Measurements from ENCODE around the gene HES4. TPM values are rescaled to one million over a fixed set of nuclear protein-coding genes. Genes with fewer than 3 reads are reported as not detected.

HES4 gene
- total and polyA plus RNA-seq, 10 of the 15 experiments (the other 5 are each of a cell fraction or from before 2014, with no cell fraction given), result 0.44 to 1.7 (median 0.85) TPM; not detected in 5

DNA sequence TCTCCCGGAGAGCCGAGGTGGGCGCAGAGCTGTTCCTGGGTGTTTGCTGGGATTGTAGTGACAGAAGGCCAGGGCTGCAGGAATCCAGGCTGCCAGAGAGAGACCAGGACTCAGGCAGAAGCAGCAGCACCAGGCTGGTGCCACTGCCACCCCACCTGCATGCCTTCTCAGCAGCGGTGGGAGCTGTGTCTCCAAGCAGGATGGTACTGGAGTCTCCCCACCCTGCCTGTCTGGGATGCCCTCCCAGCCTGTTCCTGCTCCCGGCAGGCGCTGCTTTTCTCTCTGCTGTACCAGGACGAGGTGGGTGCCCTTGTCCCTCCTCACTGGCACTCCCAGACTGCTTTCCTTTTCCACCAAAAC, 4.5 kb upstream of the HES4 start:
- FAIRE-seq (no peak), DNase-seq (ENCODE audit: low read depth, low spot score) (no peak), ATAC-seq (no peak)
- Histone ChIP-seq H3K36me3 (ENCODE audit: control insufficient read depth in 2 of 2, insufficient read depth in 2 of 2, low read length in 1 of 2) (no peaks in the 10 kb centered on the region), H2AFZ (ENCODE audit: control insufficient read depth, low read depth, low read length) (no peak overlapping the region), H3K27ac (ENCODE audit: control insufficient read depth, insufficient read depth) (no peak overlapping the region), H3K4me2 (ENCODE audit: control insufficient read depth, insufficient read depth) (no peak overlapping the region), H3K79me2 (ENCODE audit: control insufficient read depth, insufficient read depth, low read length) (no peaks in the 10 kb centered on the region), H3K27me3 (replicated peaks in 1 of 2; ENCODE audit: control insufficient read depth in 2 of 2, insufficient read depth in 2 of 2, low read length in 1 of 2) (peaks cover 0 to 9% of the 10 kb centered on the region in 2 experiments; a peak in 2 of 4 replicates), H3K9ac (ENCODE audit: control insufficient read depth, insufficient read depth, low read length) (no peak overlapping the region), H3K4me3 (no peak overlapping the region), H3K4me1 (ENCODE audit: control insufficient read depth, insufficient read depth, low read length) (peaks cover 26% of the 10 kb centered on the region), H3K9me3 (replicated peaks; ENCODE audit: control insufficient read depth, insufficient read depth, low read length) (peaks cover 2% of the 10 kb centered on the region; the same call in 1 of the 3 replicates), H4K20me1 (ENCODE audit: control insufficient read depth, insufficient read depth) (no peaks in the 10 kb centered on the region)
- intact Hi-C loops (cut with micrococcal nuclease; ENCODE audit: unreplicated experiment) (no loop called here), in situ Hi-C loops (cut with MboI) (no loop called here)
- SMC1A ChIA-PET (ENCODE audit: uncharacterized antibody, unreplicated experiment), result no interaction called here
- TF ChIP-seq CREB1 (IDR thresholded peaks at IDR 0.05; ENCODE audit: low read depth), result no peak
- TF ChIP-seq SMARCA5 (IDR thresholded peaks at IDR 0.05), result no peak
- TF ChIP-seq NBN (IDR thresholded peaks at IDR 0.05), result no peak
- TF ChIP-seq PML (IDR thresholded peaks at IDR 0.05; ENCODE audit: low read length), result no peak
- TF ChIP-seq, protein P1, sequence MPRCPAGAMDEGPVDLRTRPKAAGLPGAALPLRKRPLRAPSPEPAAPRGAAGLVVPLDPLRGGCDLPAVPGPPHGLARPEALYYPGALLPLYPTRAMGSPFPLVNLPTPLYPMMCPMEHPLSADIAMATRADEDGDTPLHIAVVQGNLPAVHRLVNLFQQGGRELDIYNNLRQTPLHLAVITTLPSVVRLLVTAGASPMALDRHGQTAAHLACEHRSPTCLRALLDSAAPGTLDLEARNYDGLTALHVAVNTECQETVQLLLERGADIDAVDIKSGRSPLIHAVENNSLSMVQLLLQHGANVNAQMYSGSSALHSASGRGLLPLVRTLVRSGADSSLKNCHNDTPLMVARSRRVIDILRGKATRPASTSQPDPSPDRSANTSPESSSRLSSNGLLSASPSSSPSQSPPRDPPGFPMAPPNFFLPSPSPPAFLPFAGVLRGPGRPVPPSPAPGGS (IDR thresholded peaks at IDR 0.05; ENCODE audit: borderline replicate concordance, insufficient read depth, low read depth, low read length, poor library complexity, severe bottlenecking), result no peak
- TF ChIP-seq SMC3 (IDR thresholded peaks at IDR 0.05; ENCODE audit: borderline replicate concordance, low read length), result no peak
- TF ChIP-seq RAD21 (IDR thresholded peaks at IDR 0.05; ENCODE audit: insufficient read depth, low read depth, low read length), result no peak
- no TSS peak for BruUV-seq (replicated peaks)
- CTCF ChIA-PET, result interaction anchor here (0.9 to 5.6 kb wide), 3 partner anchors 9 to 21 kb away, joined by 3 to 56 read pairs (median 37); partner anchors contain the start of genes ISG15 and PERM1
- RAD21 ChIA-PET (ENCODE audit: unreplicated experiment), result no interaction called here
- POLR2A ChIA-PET, result interaction anchor here (1.0 to 5.4 kb wide), 3 partner anchors 9 to 17 kb away, joined by 3 to 22 read pairs (median 6); partner anchors contain the start of genes AGRN and ISG15
- WGBS (ENCODE audit: insufficient coverage, insufficient replicate concordance, low lambda C conversion rate, missing lambda C conversion rate), result 70% methylated on average over 7 of the region's 7 CpGs

Measured in GM12878 (cell line).